H1 (cell line): Measurements from ENCODE around the gene ACAP3. TPM values are rescaled to one million over a fixed set of nuclear protein-coding genes. Genes with fewer than 3 reads are reported as not detected.

Source experiments
- KDM5A ChIP-seq: fragments of 200-600 bp; IDR thresholded peaks from 2 replicates; pipeline ENCODE4 v1.7.1; 2012; ENCODE audit warnings: mild to moderate bottlenecking, low read length, inconsistent platforms, mixed read lengths
- NANOG ChIP-seq: IDR thresholded peaks from 2 replicates; pipeline ENCODE4 v1.6.1; 2011; ENCODE audit warnings: low read length, low read depth, mild to moderate bottlenecking, inconsistent platforms; ENCODE audit not compliant: insufficient read depth, poor library complexity, severe bottlenecking
- POLR2AphosphoS5 ChIP-seq: IDR thresholded peaks from 2 replicates; pipeline ENCODE4 v1.6.1; 2011; ENCODE audit warnings: low read depth, low read length
- RFX5 ChIP-seq: IDR thresholded peaks from 2 replicates; pipeline ENCODE4 v1.6.1; 2011; ENCODE audit warnings: low read depth, low read length, improper control_type of control experiment, borderline replicate concordance
- USF2 ChIP-seq: IDR thresholded peaks from 2 replicates; pipeline ENCODE4 v1.6.1; 2011; ENCODE audit warnings: low read length, improper control_type of control experiment
- polyA plus RNA-seq, 7 experiments: library from polyadenylated mRNA; depleted of rRNA in 3 of 7; stranded (reverse) in 5 of 7; unstranded in 2 of 7; fragments of >200 nt in 5 of 7; fragments of 200-250 nt in 2 of 7; gene quantifications; 1 replicate in 5 of 7; 2 replicates in 1 of 7; 4 replicates in 1 of 7; pipeline versions ENCODE4 v1.2.1 to v1.2.3, GENCODE V29; 2011 to 2013; ENCODE audit warnings: missing spikeins in 2 of 7, mixed read lengths in 2 of 7
- total RNA-seq: library from RNA; stranded (reverse); fragmentation: NEBNext Ultra II Directional; extraction: Animal tissue kit (Norgen Biotek cat#: 25700); gene quantifications from 2 replicates; pipeline ENCODE4 v1.2.1, GENCODE V29; 2021

The ACAP3 gene
- total and polyA plus RNA-seq, 2 of the 8 experiments (the other 6 are each of a cell fraction or from before 2014, with no cell fraction given): 14.8 to 28.3 TPM

GRCh38 chr1:1343811-1344421 is 36.2 kb upstream of the ACAP3 start (continued):
- TF ChIP-seq USF2: no peak
- no peak for TF ChIP-seq POLR2AphosphoS5
- TF ChIP-seq RFX5: no peak
- TF ChIP-seq KDM5A: no peak
- no peak for TF ChIP-seq NANOG
- TF ChIP-seq, all 59 proteins: peak for 0
